Fibroblast of skin of left quadriceps (primary cell): ENCODE results near the gene DUSP28.

Source experiments
- DNase-seq, 2 experiments: peaks; one replicate each; pipeline ENCODE4 v3.0.0-alpha.2; 2013; ENCODE audit warnings: low read depth in 2 of 2

DUSP28 gene

DNA sequence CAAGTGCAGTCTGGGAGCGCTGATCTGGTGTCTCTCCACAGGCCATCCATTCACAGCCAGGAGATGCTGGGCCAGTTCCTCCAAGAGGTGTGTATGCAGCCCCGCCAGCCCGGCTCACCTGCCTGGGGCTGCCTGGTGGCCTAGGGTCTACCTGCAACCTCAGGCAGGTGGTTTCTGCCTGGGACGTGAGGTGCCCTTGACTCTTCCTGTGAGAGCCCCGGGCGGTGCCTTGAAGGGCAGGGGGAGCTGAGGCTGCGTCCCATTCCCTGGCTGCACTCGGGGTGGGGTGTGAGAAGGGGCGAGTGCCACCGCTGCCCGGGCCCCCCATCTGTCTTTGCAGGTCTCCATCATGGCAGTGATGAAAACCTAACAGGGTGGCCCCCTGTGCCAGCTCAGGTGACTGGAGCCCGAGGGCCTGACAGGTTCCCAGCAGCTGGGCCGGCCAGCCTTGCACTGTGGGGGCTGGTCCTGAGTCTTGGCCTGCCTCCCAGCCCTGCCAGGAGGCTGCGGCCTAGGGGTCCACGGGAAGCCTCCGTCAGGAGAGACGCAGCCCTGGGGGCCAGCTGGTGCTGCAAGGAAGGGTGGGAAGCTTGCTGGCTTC is 38.3 kb downstream of the DUSP28 start:
- no peak for DNase-seq

DNA sequence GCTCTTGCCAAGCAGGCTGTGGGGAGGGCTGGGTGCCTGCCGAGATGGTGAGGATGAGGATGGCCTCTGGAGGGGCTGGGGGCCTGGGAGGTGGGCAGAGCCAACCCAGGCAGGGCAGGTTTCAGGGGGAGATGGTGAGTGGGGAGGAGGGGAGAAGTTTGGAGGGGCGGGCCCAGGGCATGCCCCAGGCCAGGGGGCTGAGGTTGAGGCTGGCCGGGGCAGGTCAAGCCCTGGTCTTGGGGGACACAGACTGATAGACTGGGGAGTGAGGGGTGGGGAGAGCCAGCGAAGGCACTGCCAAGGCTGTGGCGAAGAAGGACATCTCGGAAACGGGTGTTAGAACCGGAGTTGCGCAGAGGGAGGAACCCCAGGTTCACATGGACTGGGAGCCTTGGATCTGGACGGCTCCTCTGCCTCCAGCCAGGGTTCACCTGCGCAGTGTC is 39.0 kb downstream of the DUSP28 start:
- no peak for DNase-seq

DNA sequence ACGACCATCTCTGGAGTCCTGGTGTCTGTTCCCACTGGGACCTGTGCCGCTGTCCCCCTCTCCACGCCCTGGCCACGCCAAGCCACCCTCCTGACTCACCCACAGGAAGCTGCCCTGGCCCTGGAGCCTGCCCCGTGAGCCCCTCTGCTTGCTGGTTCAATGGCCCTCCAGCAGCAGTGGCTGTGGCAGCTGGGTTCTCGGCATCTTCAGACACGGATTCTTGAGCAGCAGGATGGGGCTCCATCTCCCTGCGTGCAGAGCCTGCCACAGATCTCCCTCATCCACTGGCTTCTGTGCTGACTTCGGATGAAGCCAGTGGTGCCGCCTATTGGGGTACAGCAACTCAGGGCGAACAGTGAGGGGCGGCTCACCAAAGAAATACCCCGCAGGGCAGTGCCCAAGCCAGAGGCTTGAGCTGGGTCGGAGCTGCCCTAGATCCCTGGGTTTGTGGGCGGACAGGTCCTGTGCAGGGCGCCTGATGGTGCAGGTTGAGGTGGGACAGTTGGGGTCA is 40.3 kb downstream of the DUSP28 start:
- DNase-seq = no peak

DNA sequence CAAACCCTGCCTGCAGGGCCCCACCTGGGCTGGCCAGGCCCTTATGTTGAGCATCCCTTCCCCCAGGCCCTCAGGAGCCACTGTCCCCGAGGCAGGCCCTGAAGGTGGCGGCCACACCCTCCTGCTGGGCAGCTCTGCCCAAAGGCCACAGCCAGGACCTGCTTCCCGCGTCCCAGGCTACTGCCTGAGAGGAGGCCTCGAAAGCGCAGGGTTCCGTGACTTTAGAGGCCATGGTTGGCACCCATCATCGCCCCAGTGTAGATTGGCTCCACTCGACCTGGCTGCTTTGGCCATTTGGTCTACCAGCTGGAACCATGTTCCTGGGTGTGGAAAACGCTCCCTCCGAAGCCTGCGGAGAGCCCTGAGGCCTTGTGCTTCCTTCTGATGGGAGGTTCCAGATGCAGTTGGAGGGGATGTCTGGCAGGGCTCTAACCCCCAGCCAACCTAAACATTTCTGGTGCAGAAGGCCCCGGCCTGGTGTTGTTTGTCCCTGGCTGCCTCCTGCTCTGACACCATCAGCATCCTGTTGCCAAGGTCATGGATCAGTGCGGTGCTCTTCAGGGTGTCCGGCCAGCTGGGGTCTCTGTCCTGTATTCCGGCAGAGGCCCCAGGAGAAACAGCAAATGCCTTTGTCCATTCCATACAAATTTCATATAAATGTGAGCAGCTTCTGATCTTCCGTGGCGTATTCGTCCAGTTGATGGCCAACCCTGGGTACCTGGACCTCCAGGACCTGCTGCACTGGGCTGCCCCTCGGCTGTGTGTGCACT is 41.1 kb downstream of the DUSP28 start:
- DNase-seq = no peak

DNA sequence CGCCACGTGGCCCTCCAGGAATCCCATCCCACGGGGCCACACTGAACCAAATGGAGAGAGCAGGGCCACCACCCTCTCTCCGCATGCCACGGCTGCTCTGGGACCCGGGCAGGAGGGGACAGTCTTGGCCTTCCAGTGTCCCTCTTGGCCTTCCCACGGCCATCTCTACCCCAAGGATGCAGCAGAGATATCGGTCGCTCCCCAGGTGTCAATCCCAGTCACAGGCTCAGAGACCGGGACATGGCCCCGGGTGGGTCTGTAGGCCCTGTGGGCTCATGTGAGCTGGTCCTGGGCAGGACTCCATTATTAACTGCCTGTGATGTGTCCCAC is 41.6 kb downstream of the DUSP28 start:
- DNase-seq = no peak

DNA sequence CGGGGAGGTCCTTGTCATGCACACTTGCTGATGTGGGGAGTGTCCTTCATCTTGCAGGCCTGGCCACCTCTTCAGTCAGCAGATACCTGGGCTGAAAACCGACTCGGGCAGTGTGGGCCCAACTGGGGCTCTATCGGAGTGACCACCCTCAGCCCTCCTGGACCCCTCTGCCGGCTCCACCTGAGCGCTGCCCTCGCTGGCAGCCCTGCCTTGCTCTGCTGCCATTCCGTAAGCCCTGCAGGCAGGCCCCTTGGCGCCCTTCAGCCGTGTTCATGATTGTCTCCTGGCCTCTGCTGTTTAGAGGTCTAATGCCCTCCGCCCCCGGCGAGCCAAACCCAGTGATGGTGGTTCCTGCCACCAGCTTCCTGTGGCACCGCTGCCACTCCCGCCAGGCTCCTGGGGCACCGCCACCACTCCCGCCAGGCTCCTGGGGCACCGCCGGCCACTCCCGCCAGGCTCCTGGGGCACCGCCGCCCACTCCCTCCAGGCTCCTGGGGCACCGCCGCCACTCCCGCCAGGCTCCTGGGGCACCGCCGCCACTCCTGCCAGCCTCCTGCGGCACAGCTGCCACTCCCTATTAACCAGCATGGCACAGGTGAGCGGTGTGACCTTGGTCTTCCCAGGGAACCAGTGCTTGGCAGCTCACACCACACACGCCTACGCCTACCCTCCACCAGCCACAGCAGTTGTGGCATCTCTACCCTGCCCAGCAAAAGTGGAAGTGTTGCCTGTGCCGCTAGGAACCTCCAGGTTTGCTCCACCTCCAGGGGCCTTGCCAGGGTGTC is 42.3 kb downstream of the DUSP28 start:
- DNase-seq = no peak

DNA sequence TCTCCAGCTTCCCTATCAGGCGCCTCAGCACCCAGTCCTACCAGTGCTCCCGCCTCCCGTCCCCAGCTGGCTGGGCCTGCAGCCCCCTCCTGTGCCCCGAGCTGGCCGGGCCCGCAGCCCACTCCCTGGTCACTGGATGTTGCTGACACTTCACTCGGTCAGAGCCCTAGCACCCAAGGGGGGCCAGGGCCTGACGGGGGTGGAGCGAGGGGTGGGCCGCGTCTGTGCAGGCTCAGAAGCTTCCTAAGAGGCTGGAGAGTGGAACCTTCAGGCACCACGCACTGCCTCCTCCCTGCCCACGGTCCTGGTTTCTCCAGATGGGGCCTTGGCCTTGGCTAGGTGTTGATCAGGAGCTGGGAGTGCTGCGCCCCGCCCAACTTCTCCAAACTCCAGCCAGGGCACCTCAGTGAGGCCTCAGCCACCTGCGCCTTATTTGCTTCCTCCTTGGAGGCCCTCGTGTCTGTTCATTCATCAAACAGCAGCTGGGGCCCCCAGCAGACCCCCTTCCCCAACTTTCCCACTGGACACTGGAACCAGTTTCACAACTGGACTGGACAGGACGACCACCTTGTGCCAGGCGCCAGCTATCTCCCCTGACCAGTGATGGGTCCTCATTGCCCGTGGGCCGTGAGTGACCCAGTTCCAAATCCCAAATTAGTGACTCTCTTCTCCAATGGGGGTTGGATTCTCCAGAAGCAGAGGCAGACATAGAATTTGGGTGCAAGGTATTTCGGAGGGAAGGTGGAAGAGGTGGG is 43.1 kb downstream of the DUSP28 start:
- DNase-seq = no peak

DNA sequence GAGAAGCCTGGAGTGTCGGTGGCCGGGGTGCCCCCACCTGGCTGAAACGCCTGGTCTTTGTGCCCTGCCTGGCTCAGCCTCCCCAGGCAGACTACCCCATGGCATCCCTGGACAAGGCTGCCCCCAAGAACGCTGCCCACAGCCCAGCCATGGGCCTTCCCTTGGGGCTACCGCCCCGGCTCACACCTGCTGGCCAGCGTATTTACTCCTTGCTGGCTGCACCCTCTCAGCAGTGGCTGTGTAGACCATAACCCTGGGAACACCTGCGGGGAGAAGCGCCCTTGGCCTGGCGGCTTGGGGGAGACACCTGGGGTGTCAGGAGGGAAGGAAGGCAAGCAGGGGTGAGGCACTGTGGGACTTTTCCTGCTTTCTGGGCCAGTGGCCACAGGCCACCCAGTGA is 43.7 kb downstream of the DUSP28 start:
- DNase-seq = no peak

DNA sequence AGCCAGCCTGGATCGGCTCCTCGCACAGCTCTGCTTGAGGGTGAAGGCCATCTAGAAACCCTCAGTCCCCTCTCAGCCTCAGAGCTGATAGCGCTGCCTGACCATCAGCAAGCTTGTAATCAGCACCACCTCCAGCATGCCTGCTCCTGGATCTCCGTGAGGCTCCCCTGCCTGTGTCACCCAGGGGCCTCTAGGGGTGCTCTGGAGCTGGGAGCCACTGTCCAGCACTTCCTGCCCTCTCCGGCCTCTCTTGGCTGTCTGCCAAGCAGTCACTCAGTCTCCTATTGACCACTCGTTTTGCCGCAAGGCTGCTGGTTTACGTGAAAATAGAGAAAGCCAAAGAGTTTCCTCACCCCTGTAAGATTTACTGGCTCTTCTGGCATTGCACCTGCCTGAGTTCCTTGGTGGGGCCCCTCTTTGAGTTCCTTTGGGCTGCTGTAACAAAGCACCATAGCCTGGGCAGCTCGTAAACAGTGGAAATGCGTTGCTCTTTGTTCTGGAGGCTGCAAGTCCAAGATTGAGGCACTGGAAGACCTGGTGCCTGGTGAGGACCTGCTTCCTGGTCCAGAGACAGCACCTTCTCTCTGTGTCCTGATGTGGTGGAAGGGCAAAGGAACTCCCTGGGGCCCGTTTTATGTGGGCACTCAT is 44.3 kb downstream of the DUSP28 start:
- DNase-seq = no peak

DNA sequence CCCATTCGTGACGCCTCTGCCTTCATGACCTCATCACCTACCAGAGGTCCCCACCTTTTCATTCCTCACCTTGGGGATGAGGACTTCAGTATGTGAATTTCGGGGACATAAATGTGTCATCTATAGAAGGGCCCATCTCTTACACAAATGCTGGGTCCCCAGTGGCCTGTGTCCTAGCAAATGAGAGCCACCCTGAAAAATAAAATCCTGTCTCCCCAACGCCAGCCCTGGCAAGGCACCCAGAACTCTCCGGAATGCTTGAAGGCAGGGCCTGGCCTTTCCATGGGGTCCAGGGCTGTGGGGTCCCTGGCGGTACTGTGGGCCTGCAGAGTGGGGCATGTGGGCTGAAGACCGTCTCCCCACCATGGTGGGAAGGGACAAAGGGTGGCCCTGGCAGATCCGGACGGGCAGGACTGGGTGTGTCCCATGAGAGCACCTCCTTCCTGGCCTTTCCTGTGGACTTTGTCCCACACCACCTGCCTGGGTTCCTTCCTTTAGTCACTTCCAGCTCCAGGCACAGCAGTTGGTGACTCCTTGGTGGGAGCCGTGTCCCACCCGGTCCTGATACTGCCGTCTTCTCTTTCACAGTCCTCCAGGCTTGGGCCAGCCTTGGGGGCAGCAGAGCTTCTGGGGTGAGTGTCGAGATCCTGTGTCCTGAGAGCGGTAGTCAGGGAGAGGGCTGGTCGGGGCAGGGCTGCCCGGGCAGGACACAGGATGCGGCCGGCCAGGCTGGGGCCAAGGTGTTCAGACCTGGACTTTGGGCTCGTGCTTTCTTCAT is 45.0 kb downstream of the DUSP28 start:
- DNase-seq = no peak

DNA sequence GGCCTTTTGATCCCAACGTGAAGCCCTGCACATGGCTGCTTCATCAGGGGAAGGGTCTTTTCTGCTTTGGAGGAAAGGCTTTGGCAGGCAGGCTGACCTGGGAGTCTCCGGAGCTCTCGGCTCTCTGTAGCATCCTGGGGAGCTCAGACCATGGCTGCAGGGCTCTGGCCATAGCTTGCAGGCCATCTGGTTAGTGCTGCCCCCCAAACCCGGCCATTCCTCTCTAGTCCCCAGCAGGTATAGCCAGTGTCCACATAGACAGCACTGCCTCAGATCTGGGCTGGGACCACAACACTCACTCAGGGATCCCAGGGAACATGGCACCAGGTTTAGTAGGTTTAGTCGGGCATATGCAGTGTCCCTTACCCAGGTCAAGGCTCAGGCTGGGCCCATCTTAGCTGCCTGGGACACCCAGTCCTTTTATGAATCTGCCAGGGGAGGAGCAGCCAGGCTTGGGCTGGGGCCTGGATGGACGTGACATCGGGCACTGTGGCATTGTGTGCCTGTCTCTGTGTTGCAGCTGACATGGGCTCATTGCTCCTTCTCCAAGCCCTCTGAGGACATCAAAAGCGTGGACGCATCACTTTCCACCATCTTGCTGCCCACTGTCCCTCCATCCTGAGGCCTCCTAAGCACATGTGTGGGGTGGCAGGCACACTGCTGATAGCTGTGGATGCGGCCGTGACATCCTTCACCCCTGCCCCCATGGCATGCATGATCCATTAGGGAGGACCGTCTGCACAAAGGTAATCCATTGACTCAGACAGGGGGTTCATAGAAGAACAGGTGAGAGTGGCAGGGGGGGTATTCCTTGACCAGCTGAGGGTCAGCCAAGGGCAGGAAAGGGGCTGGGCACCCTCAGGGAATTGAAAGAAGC is 45.9 kb downstream of the DUSP28 start:
- DNase-seq = no peak

DNA sequence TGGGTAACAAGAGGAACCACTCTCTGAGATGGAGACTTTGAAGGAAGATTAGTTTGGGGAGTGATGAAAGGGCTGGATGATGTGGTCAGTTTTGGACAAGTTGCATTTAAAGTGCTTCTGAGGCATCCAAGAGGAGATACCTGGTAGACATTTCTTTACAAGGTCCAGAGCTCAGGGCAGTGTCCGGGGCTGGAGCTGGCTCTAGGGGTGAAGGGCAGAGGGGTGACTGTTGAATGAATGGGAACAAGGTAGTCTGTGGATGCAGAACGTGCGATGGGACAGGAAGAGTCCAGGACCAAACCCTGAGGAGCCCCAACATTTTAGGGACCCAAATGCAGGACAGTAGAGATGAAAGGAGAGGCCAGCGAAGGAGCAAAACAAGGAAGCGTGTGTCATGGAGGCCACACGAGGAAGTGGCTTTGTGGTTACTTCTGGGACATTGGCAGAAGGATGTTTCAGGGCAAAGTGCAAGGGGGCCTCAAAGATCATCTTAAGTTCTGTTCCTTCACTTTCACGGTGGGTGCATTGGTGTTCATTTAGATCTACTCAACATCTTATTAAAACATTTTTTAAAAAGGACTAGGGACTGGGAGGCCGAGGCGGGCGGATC is 51.5 kb downstream of the DUSP28 start:
- DNase-seq = no peak
